ENCODE results near the gene UBXN10.
"Not testable (repeated sequence)": the region's sequence is repeated elsewhere in the genome, so short reads cannot be mapped to it uniquely, and the experiment has no call there.

DNA sequence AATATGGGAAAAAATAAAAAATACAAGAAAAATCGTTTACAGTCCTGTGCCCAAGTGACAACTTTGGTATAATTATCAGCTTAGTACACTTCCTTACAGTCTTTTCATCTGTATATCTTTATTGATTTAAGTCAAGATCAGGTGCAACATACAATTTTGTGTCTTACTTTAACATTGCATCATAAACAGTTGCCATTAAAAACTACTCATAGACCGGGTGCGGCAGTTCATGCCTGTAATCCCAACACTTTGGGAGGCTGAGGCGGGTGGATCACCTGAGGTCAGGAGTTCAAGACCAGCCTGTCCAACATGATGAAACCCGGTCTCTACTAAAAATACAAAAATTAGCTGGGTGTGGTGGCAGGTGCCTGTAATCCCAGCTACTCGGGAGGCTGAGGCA, 33.2 kb downstream of the UBXN10 start:
- TF ChIP-seq, protein P1, sequence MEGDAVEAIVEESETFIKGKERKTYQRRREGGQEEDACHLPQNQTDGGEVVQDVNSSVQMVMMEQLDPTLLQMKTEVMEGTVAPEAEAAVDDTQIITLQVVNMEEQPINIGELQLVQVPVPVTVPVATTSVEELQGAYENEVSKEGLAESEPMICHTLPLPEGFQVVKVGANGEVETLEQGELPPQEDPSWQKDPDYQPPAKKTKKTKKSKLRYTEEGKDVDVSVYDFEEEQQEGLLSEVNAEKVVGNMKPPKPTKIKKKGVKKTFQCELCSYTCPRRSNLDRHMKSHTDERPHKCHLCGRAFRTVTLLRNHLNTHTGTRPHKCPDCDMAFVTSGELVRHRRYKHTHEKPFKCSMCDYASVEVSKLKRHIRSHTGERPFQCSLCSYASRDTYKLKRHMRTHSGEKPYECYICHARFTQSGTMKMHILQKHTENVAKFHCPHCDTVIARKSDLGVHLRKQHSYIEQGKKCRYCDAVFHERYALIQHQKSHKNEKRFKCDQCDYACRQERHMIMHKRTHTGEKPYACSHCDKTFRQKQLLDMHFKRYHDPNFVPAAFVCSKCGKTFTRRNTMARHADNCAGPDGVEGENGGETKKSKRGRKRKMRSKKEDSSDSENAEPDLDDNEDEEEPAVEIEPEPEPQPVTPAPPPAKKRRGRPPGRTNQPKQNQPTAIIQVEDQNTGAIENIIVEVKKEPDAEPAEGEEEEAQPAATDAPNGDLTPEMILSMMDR (IDR thresholded peaks at IDR 0.05; ENCODE audit: control extremely low read depth in 1 of 3, insufficient read depth in 1 of 3, low read depth in 1 of 3, low read length in 3 of 3): not testable (repeated sequence)
- TF ChIP-seq RAD21 (IDR thresholded peaks at IDR 0.05 in 1 of 2, conservative IDR thresholded peaks at IDR 0.05 in 1 of 2; ENCODE audit: low read depth in 2 of 2, low read length in 2 of 2); RXRA (IDR thresholded peaks at IDR 0.05; ENCODE audit: insufficient read depth, low read depth, low read length); SIN3A (conservative IDR thresholded peaks at IDR 0.05 in 1 of 2, IDR thresholded peaks at IDR 0.05 in 1 of 2; ENCODE audit: low read depth in 1 of 2, low read length in 2 of 2); HDAC2 (IDR thresholded peaks at IDR 0.05; ENCODE audit: borderline replicate concordance in 1 of 2, low read depth in 2 of 2, low read length in 2 of 2): not testable (repeated sequence)
